Activated T-cell treated with anti-CD3 and anti-CD28 coated beads, Interleukin-2, amount 50 U/mL, for 48 hours (primary cell): ENCODE results near the gene HAGHL.

Experiments
- DNase-seq, 2 experiments: peaks; one replicate each; pipeline ENCODE4 v3.0.0-alpha.2; 2020

The HAGHL gene

DNA sequence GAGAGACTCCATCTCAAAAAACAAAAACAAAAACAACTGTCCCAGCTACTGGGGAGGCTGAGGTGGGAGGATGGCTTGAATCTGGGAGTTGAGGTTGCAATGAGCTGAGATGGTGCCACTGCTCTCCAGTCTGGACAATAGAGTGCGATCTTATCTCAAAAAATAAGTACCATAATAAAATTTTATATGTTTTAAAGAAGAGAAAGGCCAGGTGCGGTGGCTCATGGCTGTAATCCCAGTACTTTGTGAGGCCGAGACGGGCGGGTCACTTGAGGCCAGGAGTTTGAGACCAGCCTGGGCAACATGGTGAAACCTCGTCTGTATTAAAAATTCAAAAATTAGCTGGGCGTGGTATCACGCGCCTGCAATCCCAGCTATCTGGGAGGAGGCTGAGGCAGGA is 49.9 kb downstream of the HAGHL start:
- DNase-seq: no peak

GRCh38 chr16:777826-778225 is 50.9 kb downstream of the HAGHL start:
- no peak for DNase-seq

- DNase-seq: no peak
These were observed 51.5 kb downstream of the HAGHL start for GRCh38 chr16:778447-778846.

- no peak for DNase-seq
These were observed 52.1 kb downstream of the HAGHL start for GRCh38 chr16:778909-779527.
